Measurements from ENCODE around the gene HMCES.

HMCES gene

GRCh38 chr3:129278439-129278965 is at the start of gene HMCES:
TSS of gene HMCES (plus strand) at chr3:129278870. CDS start at chr3:129279733, 863 bp downstream.
- DNase-seq (ENCODE audit: low spot score), result peak; percentile 93
- TF ChIP-seq CTCF (IDR thresholded peaks at IDR 0.05), result no peak
- peak within 1 kb of the TSS; percentile 89 for H3K4me3 ChIP-seq

GRCh38 chr3:129228891-129229585 is 49.6 kb upstream of the HMCES start:
- no peak for TF ChIP-seq CTCF (IDR thresholded peaks at IDR 0.05)
- Histone ChIP-seq H3K27ac (peak overlapping the region in 1 of 2 donors; percentile 80), H3K4me3 (no peak overlapping the region)
- DNase-seq (ENCODE audit: low spot score), result no peak

More at GRCh38 chr3:129278439-129278965, at the start of gene HMCES:
- H3K27ac ChIP-seq, result peak within 1 kb of the TSS; percentile 80 to 90

GRCh38 chr3:129230311-129231019 is 48.2 kb upstream of the HMCES start:
- Histone ChIP-seq H3K27ac (peak overlapping the region in 1 of 2 donors; percentile 63), H3K4me3 (no peak overlapping the region)
- no peak for TF ChIP-seq CTCF (IDR thresholded peaks at IDR 0.05)
- DNase-seq (ENCODE audit: low spot score), result no peak

- H3K27ac ChIP-seq, result peak overlapping the region in 1 of 2 donors; percentile 38
- no peak for TF ChIP-seq CTCF (IDR thresholded peaks at IDR 0.05)
These were observed 47.1 kb upstream of the HMCES start for GRCh38 chr3:129231331-129232119.

GRCh38 chr3:129233538-129233937 is 45.1 kb upstream of the HMCES start:
- Histone ChIP-seq H3K4me3 (no peak overlapping the region), H3K27ac (peak overlapping the region in 1 of 2 donors; percentile 48)
- DNase-seq (ENCODE audit: low spot score), result no peak
- TF ChIP-seq CTCF (IDR thresholded peaks at IDR 0.05), result no peak

More at GRCh38 chr3:129231331-129232119, 47.1 kb upstream of the HMCES start:
- no peak overlapping the region for H3K4me3 ChIP-seq
- no peak for DNase-seq (ENCODE audit: low spot score)

- Histone ChIP-seq H3K27ac (peak overlapping the region in 1 of 2 donors; percentile 22), H3K4me3 (no peak overlapping the region)
- TF ChIP-seq CTCF (IDR thresholded peaks at IDR 0.05), result no peak
- DNase-seq (ENCODE audit: low spot score), result no peak
These were observed 44.2 kb upstream of the HMCES start for GRCh38 chr3:129234441-129234840.

All from coronary artery (tissue), 2 donors.